Measurements from ENCODE around the gene NEDD8. TPM values are rescaled to one million over a fixed set of nuclear protein-coding genes. Genes with fewer than 3 reads are reported as not detected.

NEDD8 gene
- total RNA-seq = 77.0 TPM

DNA sequence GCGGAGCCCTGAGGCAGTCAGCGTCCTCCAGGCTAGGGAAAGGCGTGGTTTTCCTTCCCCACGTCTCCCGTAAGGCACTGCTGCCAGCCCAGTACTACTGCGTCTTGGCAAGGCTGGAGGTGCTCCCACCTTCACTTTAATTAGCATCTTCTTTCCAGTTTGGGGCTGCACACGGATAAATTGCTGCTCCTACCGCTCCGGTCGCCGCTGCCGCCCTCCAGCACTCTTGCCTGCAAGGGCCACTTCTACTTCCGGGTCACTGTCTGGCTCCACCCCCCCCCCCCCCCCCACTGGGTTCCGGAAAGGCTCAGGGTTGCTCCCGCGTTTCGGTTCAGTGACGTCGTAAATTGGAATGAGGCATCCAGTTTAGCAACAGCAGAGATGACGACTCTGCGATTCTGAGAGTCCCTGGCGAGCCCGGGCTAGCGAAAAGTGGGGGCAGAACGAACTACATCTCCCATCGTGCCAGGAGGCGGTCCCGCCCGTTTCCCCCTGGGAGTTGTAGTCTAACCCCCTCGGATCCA lies at the start of gene NEDD8:
TSS of gene NEDD8 (minus strand) at position 247 of the 524 bp plus-strand sequence. CDS start at position 147, 100 bp downstream.
- DNase-seq = peak; percentile 96

DNA sequence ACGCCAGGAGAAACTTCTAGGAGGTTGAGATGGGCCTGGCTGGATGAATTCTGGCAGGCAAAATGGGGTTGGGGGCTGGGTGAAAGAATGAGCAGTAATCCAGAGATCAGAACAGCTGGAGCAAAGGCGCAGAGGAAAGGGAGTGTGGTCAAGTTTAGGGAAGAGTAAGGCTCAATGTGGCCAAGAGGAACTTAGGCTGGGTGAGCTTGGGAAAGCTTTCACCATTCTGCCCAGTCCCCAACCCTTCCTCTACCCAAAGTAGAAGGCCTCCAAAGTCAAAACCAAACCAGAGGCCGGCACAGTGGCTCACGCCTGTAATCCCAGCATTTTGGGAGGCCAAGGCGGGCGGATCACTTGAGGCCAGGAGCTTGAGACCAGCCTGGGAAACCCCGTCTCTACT lies 49.5 kb upstream of the NEDD8 start:
- no peak for DNase-seq

- DNase-seq = no peak
These were observed 48.8 kb upstream of the NEDD8 start for GRCh38 chr14:24280797-24281460.

GRCh38 chr14:24279301-24280186 lies 47.4 kb upstream of the NEDD8 start:
- DNase-seq = no peak

DNA sequence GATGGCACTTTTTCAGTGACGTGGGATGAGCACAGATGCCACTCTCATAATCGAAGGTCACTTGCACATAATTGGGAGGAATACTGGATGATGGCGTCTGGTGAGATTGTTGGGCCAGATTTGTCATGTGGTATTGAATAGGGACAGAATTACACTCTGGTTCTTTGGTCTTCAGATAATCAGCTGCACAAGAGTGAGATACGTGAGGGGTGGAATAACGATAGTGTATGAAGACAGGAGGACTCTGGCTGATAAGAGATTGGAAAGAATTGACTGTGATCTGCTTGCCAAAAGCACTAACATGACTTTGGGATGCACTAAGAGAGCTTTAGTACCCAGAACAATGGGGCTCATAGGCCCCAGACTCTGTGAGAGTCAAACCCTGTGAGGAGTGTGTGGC lies 46.3 kb upstream of the NEDD8 start:
- no peak for DNase-seq

GRCh38 chr14:24277606-24278321 lies 45.6 kb upstream of the NEDD8 start:
- DNase-seq = no peak

- no peak for DNase-seq
These were observed 44.9 kb upstream of the NEDD8 start for GRCh38 chr14:24277071-24277470.

DNA sequence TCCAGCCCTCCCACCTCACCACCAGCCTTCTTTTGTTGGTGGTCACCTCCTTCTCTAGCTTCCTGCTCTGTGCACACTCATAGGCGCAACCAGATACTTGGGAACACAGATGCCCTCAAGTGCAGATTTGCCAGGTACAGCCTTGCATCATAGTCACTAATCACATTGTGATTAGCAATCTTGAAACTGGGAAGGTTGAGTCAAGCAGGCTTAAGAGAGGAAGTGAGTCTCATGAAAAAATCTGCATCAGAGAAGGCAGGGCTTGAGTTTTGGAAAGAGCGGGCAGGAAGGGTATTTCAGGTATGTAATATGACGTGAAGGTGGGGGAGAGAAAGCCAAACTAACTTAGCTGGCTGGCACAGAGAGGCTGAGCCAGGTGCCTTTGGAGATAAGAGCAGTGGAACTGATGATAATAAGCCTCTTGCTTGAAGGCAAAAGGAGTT lies 42.0 kb upstream of the NEDD8 start:
- DNase-seq = no peak

- no peak for DNase-seq
These were observed 41.3 kb upstream of the NEDD8 start for GRCh38 chr14:24273422-24273998.

GRCh38 chr14:24272467-24272866 lies 40.3 kb upstream of the NEDD8 start:
- DNase-seq = no peak

DNA sequence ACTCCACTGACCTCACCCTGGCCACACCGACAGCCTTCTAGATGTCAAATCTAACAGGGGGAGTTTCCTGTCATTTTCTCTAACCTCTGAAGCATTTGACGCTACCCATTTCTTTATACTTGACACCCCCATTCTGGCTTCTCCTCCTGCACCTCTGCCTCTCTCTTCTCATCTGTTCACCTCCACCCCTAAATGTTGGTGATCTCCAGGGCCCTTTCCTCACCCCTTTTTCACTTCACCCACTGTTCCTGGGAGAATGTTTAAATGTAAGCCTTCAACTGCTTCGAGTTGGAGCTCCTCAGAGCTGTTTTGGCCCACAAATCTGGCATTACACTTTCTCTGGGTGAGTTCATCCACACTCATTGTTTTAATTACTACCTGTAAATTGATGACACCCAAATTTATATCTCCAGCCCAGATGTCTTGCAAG lies 39.7 kb upstream of the NEDD8 start:
- DNase-seq = no peak

DNA sequence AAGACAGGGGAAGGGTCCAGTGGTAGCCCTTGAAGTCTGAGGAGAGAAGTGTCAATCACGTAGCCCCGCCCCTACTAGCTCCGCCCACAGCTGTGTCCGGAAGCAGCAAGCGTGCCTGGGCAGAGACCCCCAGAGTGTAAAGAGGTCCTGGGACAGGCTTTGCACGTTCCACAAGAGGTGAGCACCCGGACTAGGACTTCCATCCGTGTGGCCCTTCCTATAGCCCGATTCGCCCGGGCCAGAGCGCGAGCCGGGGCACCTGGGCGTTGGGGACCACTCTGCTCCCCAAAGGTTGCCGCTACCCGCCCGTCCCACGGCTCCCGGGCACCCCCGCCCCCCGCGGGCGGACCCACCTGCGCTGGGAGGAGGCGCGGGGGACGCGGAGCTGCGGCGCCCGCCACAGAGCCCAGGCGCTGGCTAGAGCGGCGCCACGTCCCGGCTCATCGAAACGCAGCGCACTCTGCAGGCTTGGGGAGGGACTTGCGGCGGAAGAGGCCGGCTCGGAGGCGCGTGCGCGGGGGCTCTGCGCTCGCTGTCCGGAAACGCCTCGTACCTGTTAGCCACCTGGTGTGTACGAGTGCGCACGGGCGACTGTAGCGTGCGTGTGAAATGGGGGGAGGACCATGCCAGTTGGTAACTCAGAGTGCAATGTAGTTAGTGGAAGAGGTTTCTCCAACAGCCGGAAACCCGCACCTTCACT lies 39.1 kb upstream of the NEDD8 start, which contains the start of gene RABGGTA:
TSS of gene RABGGTA (minus strand) at position 464 of the 700 bp plus-strand sequence. CDS start 482 bp downstream, outside the sequence.
- DNase-seq = peak; percentile 95

DNA sequence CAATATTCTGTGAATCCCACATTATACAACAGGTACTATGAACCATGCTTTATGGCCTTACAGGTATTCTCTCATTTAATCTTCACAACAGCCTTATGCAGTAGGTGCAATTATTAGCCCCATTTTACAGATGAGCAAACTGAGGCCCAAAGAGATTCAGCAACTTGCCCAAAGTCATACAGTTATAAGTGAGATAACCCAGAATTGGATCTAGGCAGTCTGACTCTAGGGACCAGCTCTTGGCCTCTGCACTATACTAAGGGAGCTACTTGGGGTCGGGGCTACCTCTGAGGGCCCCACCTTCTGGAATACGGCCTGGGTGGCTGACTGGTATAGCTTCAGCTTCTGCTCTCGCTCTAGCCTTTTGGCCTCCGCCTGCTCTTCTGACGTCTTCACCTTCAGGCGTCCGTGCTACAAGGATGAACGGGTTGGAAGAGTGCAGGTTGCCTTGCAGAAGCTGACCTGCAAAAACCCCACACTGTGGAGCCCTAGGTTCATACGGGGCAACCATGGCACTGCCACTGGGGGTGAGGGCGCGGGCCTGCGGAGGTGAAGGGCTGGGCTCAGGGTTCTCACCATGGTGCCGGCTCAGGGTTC lies 38.5 kb upstream of the NEDD8 start:
- no peak for DNase-seq

- DNase-seq = no peak
These were observed 37.9 kb upstream of the NEDD8 start for GRCh38 chr14:24269910-24270536.

- DNase-seq = no peak
These were observed 37.2 kb upstream of the NEDD8 start for GRCh38 chr14:24269368-24269767.

- DNase-seq = no peak
These were observed 36.1 kb upstream of the NEDD8 start for GRCh38 chr14:24268225-24268624.

DNA sequence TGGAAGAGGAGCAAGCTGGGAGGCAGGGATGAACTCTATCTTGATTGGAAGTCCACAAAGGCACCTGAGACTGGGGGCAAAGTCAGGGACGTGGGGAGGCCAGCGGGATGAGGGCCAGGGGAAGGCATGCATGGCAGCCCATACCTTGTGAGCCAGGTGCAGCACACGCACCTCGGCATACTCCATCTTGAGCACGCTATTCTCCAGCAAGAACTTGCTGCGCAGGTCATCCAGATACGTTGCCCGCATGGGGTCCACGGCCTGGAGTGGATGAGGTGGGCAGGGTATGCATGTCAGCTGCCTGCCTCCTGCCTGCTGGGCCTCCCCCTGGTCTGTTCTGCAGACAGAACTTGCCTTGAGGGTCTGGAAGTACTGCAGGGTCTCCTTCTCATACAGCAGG lies 35.3 kb upstream of the NEDD8 start:
- no peak for DNase-seq

- no peak for DNase-seq
These were observed 34.4 kb upstream of the NEDD8 start for GRCh38 chr14:24266344-24267244.

GRCh38 chr14:24264298-24264697 lies 32.1 kb upstream of the NEDD8 start:
- no peak for DNase-seq
